NCI-H345 (cell line): ENCODE data around the gene EHBP1L1.

Experiments used
- DNase-seq: peaks from one replicate; lab custom pipeline; 2025; lab: John Stamatoyannopoulos, UW

The EHBP1L1 gene

DNA sequence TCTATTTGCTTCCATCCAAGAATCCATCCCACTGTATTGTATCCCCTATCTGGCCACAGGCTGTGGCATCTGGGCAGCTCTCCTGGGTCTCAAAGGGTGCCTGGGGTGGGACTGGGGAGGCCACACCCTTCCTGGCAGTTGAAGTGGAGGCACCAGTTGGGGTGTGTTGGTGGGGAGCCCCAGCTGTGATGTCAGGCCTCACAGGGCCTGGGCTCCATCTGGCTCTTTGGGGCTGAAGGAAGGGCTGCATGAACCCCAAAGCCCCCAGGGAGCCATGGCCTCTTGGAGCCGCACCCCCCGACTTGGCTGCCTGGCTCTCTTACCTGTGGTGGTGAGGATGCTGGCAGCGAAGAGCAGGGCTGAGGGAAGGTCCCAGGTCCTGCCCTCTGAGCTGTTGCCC, 19.3 kb downstream of the EHBP1L1 start:
- no peak for DNase-seq

DNA sequence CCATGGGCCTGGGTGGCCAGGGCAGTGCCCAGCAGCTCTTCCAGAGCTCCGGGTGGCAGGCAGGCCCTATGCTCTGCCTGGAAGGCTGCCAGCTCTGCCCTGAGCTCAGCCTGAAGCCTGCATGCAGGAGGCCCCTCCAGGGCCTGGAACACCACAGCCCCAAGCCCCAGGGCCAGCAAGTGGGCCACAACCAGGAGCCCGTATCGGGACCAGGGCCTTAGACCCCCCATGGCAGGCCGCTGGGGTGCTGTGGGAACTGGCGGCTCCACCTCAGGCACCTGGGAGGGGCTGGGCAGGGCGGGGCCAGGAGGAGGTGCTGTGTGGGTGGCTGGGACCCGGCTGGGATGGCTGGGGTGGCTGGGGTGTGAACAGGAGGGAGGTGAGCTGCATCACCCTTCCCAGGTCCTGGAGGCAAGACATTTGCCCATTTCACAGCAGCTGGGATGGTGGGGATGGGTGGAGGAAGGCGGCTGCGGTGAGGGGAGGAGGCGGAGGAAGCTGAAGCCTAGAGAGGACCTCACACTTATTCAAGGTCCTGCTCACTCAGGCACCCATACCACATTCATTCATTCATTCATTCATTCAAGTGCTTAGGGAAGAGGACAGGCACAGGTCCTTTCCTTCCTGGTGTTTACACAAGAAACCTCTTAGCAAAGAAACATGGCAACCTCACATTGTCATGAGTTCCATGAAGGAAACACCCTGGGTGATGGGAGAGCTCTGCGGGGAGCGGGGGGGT, 19.9 kb downstream of the EHBP1L1 start, which contains the start of gene KCNK7:
Gene KCNK7, minus strand, starts transcription at position 258 of the 739 bp plus-strand sequence. Its CDS starts 28 bp downstream, at position 230.
- DNase-seq = no peak

DNA sequence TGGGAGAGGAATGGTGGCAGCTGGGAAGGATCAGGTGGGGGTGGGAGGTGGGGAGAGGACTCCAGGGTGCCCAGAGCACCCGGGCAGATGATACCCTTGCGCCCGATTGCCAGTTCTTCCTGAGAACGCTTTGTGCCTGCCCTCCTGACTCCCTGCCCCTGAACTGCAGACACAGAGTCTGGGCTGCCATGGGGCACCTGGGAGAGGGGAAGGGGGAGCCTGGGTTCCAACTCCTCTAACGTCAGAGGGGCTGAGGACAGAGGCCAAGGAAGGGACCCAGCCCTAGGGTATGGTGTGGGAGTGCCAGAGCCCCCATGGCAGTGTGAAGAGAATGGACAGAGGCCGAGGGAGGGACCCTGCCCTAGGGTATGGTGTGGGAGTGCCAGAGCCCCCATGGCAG, 20.7 kb downstream of the EHBP1L1 start:
- no peak for DNase-seq

DNA sequence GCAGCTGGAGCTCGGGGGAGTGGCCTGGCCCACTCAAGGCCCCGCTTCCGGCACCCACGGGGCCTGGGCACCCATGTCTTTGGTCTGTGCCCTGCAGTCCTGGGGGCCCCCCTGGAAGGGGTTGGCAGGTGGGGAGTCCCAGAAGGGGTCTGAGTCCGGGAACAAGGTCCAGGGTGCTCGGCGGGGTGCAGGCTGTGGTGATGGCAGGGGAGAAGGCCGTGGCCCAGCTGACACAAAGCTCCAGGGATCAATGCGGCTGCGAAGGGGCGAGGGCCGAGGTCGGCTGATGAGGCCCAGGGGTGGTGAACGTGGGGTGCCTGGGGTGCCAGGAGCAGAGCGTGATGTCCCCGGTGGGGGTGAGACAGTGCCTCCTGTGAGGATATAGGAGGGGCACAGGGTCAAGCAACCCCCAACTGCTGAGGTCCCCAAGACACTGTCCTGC, 22.4 kb downstream of the EHBP1L1 start:
- no peak for DNase-seq

DNA sequence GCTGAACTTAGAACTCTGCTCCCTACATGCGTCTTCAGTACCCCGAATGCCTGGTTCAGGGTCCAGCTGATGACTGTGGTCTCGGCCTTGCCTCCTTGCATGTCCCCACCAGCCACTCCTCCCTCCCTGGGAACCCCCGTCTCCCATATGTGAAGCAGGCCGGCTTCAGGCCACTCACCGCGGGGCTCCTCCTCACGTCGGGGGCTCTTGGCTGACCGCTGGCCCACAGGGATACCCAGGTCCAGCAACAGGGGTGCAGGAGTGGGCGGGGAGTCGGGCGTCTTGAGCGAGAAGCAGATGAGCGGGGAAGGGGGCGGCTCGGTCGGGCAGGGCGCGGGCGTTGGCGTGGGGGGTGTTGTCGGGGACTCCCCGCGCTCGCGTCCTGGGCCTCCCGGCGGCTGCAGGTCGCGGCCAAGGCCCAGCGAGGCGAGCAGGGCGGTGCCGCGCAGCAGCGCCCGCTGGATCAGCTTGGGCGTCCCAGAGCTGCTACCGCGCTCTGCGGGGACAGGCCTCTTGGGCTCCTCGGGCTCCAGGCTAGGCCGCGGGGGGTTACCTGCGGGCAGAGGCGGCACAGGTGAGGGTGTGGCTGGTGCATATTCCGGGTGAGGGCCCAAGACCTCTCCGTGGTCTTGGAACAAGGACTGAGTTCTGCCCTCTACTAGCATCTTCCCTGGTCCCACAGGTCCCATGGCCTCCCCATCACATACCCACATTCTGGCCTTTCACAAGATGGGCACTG, 23.5 kb downstream of the EHBP1L1 start:
- DNase-seq = no peak

DNA sequence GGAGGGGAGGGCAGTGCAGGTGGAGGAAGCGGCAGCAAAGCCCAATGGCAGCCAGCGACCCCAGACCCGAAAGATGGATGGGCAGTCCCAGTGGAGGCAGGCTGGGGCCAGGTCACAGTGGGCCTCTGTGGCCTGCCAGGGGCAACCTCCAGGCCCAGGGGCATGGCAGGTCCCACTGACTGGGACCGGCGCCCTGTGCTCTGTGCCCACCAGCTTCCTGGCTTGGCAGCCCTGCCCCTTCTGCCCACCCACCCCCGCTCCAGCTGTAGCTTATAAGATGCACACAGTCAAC, 24.0 kb downstream of the EHBP1L1 start:
- no peak for DNase-seq

DNA sequence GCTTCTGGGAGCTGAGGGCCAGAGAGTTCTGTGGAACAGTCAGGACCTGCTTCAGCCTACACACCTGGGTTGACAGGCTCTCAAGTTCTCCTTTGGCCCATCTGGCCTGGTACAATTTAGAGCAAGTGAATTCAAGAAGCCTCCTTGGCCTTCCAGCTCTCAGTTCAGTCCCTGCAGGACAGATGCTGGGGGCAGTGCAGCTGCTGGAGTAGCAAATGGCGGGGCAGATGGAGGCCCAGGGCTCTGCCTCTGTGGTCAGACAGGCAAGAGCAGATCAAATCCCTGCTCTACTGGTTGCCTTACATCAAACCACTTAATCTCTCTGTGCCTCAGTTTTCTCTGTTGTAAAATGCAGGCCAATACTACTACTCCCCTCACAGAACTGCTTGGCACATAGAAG, 28.4 kb downstream of the EHBP1L1 start:
- DNase-seq = no peak

DNA sequence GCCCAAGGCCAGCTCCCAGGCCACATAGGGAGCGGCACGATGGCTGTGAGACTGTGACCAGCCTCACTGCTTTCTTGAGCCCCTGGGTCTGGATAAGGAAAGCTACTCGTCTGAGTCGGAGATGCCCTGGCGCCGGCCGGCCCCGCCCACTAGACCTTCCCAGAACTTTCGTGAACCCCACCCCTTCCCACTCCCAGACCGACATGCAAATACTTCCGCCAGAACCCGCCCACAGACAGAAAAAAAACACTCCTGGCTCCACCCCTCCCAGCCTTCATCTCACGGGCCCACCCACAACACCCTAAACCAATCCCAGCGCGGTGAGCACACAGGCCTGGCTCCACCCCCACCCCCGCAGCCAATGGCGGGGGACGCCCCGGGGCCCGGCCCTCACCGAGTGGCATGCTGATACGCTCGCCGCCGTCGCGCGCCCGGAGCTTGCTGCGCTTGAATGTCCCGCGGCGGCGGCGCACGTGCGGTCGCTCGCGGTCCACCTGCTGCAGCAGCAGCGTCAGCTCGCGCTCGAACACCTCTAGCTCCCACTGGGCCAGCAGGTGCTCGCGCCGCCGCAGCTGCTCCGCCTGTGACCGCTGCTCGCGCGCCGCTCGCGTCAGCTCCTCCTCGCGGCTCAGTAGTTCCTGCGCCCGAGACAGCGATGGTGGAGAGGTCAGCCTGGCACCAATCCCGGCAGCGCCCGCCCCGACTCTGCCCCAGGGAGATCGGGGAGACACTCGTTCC, 31.2 kb downstream of the EHBP1L1 start:
- DNase-seq = no peak

DNA sequence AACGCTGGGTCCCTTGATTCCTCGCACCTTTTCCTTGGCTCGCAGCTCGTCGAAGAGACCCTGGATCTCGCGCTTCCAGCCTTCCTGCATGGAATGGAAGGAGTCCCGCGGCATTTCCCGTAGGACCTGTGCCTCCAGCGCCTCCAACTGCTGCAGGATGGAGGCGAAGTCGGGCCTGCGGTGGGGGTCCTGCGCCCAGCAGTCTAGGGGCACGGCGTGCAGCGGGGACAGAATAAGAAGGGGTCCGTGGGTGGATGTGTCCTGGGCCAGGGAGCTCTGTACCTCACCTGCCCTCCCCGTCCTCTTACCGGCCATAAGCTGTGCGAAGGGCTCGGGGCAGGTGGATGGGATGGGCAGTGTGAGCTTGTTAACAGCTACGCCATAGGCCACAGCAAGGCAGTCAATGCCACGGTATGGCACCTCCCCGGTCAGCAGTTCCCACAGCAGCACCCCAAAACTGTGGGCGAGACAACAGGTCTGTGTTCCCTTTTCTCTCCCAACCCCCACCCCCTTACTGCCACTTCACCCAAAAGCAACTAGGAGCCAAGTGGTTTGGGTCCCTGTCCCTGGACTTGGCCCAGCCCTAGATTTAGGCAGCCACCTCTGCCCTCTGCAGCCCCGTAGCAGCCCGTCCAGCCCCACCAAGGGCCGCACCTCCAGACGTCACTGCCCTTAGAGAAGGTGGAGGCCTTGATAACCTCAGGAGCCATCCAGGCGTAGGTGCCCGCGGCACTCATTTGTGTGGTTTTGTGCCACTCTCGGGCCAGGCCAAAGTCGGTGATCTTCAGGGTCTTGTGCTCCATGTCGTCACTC, 32.0 kb downstream of the EHBP1L1 start:
- DNase-seq = no peak

DNA sequence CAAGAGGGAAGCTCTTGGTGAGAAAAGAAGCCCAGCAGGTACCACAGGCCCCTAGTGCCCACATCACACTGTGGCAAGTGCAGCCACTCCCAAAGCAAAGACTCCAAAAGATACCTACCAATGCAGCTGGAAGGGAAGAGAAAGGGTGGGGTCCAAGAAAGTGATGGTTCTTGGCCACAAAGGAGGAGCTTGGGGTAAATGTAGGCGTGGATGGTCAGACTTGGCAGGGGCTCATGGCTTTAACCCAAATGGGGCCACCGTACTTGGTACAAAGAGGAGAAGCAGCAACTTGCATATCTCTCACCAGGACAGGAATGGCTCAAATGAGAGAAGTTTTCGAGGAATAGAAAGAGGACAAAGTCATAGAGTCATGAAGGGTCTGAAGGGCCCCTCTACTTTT, 33.4 kb downstream of the EHBP1L1 start:
- DNase-seq = no peak

DNA sequence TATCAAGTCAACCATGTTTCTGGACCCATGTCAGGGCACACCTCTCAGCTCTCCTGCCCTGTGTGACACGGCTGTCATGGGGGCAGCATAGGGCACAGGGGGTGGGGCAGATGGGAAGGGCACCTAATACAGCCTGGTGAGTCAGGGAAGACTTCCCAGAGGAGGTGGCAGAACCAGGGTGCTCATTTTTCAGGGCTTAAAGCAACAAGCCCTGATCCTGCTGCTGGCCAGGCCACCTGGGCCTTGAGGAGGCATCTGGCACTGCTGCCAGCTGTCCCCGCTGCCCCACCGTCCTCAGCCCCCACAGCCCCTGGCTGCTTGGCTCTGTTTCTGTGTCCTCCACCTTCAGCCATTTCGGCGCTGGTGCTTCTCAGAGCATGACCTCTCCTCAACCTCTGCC, 33.8 kb downstream of the EHBP1L1 start:
- DNase-seq = no peak

DNA sequence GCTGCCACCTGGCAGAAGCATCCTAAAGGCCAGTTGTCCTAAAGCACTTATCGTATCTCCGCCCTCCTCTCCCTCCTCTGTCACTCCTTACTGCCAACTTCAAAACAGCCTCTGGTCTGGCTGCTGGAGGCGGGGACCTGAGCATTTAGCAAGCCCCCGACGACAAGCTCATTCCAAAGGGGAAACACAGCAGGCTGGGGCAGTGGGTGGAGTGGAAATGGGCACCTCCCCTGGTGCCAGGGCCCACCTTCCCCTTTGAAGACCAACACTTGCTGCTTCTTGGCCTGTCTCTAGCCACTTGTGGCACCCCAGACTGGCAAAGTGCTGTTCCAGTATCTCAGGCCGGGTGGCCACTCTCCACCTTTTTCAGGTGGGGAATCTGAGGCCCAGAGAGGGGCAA, 34.6 kb downstream of the EHBP1L1 start:
- DNase-seq = no peak

DNA sequence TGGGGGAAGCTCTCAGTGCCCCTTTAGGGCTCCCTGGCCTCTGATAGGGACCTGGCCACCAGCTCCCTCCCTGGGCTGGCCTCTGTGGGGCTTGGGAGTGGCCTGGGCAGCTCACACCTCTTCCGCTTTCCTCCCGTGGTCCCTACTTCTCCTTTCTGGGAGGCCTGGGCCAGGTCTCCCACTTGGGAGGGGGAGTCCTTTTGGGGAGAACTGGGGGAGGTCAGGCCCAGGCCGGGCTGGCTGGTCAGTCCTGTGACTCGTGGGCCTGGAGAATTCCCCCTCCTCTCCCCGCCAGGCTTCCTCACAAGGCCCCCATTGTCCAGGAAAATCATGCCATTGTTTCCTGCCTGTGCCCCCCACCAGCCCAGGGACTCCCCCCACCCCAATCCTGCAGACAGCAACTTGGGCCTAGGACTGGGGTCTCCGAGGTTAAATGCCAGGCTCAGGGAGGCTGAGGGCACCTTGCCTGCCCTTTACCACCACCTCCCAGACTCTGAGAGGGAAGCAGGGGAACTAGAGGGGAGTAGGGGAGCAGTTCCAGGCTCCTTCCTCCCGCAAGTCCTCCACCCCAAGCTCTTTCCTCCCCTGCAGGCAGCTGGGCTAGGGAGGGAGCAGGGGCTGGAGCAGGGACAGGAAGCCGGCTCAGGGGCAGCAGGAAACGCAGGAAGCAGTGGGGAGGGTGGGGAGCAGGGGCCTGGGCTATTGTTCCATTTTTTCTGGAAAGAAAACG, 35.3 kb downstream of the EHBP1L1 start:
- DNase-seq = no peak

DNA sequence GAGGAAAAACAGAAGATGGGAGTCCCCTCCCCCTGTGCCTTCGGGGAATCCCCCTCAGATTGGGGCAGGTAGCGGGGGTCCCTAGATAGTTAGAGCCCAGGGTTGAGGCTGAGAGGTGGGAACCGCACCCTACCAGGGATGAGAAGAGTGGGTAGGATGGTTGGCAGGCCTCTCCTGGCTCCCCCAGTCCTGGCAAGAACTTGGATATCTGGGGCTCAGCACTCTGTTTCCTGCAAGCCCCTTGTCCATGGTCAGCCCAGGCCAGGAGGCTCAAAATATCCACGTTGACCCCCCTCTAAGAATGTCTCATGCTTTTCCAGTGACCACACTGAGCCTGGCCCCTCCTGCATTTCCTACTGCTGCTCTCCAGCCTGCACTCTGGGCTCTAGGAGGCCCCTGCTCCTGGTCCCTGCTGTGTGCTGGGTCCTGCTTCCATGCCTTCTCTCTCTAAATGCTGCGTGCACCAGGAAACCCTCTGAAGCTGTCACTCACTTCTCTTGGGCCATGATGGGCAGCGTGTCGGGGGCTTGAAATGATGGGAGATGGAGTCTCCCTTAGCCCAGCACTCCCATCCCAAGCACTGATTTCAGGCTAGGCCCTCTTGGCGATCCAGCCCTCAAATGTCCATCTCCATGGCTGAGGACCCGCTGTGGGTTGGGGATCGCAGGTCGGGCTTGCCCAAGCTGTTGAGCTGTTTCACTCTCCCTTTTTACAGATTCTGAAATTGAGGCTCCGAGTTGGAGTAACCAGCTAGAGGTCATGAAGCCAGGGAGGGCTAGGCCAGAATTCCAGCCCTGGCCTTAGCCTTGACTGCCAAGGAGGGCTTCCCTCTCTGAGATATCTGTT, 36.1 kb downstream of the EHBP1L1 start:
- no peak for DNase-seq

DNA sequence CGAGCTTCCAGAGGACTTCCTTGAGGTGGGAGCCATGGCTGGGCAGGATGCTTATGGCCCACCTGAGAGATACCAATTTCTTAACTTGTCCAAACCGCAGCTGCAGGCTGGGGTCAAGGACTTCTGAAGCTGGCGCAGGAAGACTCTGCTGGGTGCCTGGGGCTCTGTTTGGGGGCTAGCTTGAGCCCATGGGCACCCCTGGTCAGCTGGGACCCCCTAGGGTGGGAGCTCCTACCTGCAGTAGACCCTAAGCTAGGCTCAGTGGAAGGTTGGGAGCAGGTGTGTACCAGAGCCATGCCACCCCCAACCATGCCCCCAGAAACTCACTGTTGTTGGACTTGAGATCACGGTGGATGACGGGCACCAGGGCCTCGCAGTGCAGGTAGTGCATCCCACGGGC, 36.8 kb downstream of the EHBP1L1 start:
- no peak for DNase-seq

DNA sequence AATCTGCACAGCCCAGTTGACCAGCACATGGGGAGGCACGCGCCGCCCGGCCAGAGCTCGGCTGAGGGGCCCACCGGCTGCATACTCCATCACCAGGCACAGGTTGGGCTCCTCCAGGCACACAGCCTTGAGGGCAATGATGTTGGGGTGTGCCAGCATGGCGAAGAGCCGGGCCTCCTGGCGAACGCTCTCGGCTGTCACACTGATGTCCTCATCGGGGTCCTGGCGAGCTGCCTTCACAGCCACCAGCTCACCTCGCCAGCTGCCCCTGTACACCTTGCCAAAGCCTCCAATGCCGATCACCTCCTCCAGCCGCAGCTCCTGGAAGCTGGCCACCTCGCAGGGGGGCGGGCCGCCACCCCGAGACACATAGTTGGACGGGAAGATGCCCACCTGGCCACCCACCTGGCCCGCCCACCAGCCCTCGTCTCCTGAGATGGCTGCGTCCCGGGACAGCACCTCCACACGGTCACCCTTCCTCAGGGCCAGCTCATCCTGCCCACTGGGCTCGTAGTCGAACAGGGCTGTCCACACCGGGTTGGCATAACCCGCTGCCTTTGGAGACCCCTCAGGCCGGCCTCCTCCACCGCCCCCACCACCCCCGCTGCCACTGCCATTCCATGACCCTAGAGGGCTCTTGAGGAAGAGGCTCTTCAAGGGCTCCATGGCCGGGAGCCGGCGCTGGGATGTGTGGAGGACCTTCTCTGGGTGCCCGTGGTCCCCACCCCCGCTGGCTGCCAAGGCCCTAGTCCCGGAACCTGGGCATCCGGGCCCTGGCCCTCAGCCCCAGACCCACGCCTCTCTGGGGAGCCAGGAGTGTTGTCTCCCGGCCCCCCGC, 37.5 kb downstream of the EHBP1L1 start:
- DNase-seq = no peak

DNA sequence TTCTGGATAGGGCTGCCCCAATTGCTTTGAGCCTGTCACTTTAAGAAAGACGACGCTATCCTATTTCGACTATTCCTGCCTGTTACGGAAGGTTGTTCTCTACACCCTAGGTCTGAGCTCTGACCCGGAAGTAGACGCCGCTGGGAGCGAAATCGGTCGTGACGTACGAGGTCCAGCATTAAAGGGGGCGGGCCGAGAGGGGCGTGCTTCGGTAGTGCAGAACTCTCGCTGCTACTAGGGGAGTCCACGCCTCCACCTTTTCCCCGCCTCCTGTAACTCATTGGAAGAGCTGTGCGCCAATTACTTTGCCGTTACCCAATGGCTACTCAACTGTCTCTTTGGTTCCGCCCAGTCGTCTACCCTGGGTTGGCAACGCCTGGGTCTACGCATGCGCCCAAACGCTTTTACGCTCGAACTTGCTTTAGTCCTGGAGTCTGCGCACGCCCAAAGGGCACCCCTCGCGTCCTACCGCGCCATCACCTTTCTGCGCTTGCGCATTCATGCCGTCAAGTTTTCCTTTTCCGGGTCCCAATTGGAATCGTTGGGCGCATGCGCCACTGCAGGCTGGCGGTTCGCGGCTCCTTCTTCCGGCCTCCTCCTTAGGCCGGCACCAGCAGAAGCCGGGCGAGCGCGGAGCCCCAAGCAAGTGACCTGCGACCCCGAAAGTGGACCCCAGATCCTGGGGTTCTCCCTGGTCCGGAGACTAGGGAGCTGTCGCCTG, 39.5 kb downstream of the EHBP1L1 start, which contains the start of gene PCNX3:
Gene PCNX3, plus strand, starts transcription at position 548 of the 721 bp plus-strand sequence. CDS start 536 bp downstream, outside the sequence.
- DNase-seq = peak; percentile 100

DNA sequence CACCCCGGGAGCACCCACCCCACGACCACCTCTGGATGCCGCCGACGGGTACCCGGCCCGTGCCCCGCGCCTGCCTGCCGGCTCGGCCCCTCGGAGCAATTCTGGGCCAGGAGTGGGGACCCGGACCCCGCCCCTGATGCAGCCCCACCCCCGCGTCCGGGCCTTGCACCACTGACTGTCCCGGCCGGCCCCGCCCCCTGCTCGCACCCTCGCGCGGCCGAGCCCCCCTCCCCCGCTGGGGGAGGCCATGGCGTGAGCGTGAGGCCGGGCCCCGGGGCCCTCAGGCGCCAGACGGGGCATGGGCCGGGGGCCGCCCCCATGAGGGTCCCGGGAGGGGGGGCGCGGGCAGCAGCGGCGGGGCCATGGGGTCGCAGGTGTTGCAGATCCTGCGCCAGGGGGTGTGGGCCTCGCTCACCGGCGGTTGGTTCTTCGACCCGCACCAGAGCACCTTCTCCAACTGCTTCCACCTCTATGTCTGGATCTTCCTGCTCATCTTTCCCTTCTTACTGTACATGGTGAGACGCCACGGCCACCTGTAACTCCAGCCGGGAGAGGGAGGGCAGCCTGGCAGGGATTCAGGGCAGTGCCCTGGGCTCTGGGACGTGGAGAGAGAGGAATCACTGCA, 40.2 kb downstream of the EHBP1L1 start:
- DNase-seq = peak; percentile 34
